GM18951 (cell line): ENCODE results near the gene KRT3.

Source experiments
- POLR2A ChIP-seq: IDR thresholded peaks from 4 replicates; pipeline ENCODE4 v1.6.1; 2011; ENCODE audit warnings: mild to moderate bottlenecking; ENCODE audit not compliant: insufficient read length, insufficient read depth; ENCODE audit errors: extremely low read depth
- in situ Hi-C: fragments of 300-500 bp; cut with MboI; formaldehyde crosslinking; loops from one replicate; pipeline ENCODE4 v1.12.0; 2022; ENCODE audit warnings: low sequenced_read_pairs, mixed read lengths, inconsistent platforms; ENCODE audit not compliant: unreplicated experiment

KRT3 gene

GRCh38 chr12:52783563-52784316, 12.2 kb downstream of the KRT3 start:
- in situ Hi-C loops = no loop called here
- no peak for TF ChIP-seq POLR2A

- TF ChIP-seq POLR2A = no peak
- in situ Hi-C loops = no loop called here
Observed at GRCh38 chr12:52782502-52782901, 13.4 kb downstream of the KRT3 start.

- in situ Hi-C loops = no loop called here
Observed at GRCh38 chr12:52781399-52782082, 14.4 kb downstream of the KRT3 start.

GRCh38 chr12:52779914-52780313, 16.0 kb downstream of the KRT3 start:
- TF ChIP-seq POLR2A = no peak
- in situ Hi-C loops = no loop called here

More at GRCh38 chr12:52781399-52782082, 14.4 kb downstream of the KRT3 start:
- no peak for TF ChIP-seq POLR2A

- TF ChIP-seq POLR2A = no peak
- in situ Hi-C loops = no loop called here
Observed at GRCh38 chr12:52778833-52779232, 17.1 kb downstream of the KRT3 start.

- TF ChIP-seq POLR2A = no peak
- in situ Hi-C loops = no loop called here
Observed at GRCh38 chr12:52777566-52777965, 18.4 kb downstream of the KRT3 start.

- in situ Hi-C loops = no loop called here
- no peak for TF ChIP-seq POLR2A
Observed at GRCh38 chr12:52776913-52777395, 19.0 kb downstream of the KRT3 start, which contains the start of gene KRT76. Gene KRT76, minus strand, starts transcription at chr12:52777345. Its CDS starts 54 bp downstream, at chr12:52777291.

GRCh38 chr12:52776435-52776834, 19.5 kb downstream of the KRT3 start:
- no peak for TF ChIP-seq POLR2A
- in situ Hi-C loops = no loop called here

- in situ Hi-C loops = no loop called here
- no peak for TF ChIP-seq POLR2A
Observed at GRCh38 chr12:52774629-52775250, 21.2 kb downstream of the KRT3 start.

- TF ChIP-seq POLR2A = no peak
- in situ Hi-C loops = no loop called here
Observed at GRCh38 chr12:52772772-52773171, 23.1 kb downstream of the KRT3 start.

GRCh38 chr12:52772188-52772587, 23.7 kb downstream of the KRT3 start:
- TF ChIP-seq POLR2A = no peak
- in situ Hi-C loops = no loop called here

- in situ Hi-C loops = no loop called here
- TF ChIP-seq POLR2A = no peak
Observed at GRCh38 chr12:52771505-52771904, 24.4 kb downstream of the KRT3 start.

- in situ Hi-C loops = no loop called here
- no peak for TF ChIP-seq POLR2A
Observed at GRCh38 chr12:52771088-52771487, 24.8 kb downstream of the KRT3 start.
